SK-N-SH (cell line): Measurements from ENCODE around the gene NAP1L1.

Experiments
- CTCF ChIP-seq: fragments of 200-600 bp; sonication (generic); IDR thresholded peaks from 2 replicates; pipeline ENCODE4 v1.6.1; 2017; ENCODE audit warnings: antibody characterized with exemption, mild to moderate bottlenecking, moderate library complexity
- RAD21 ChIP-seq: IDR thresholded peaks from 2 replicates; pipeline ENCODE4 v1.6.1; 2012; ENCODE audit warnings: mild to moderate bottlenecking, low read length

- no peak for TF ChIP-seq RAD21
- TF ChIP-seq CTCF, result no peak
Measured at GRCh38 chr12:76023069-76023690, 61.3 kb downstream of the NAP1L1 start.
